SK-MEL-5 (cell line): ENCODE measurements around the gene UPF1. TPM values are rescaled to one million over a fixed set of nuclear protein-coding genes. Genes with fewer than 3 reads are reported as not detected.
"Not testable (repeated sequence)": the region's sequence is repeated elsewhere in the genome, so short reads cannot be mapped to it uniquely, and the experiment has no call there.

ENCODE experiments used
- DNase-seq: peaks from one replicate; pipeline ENCODE4 v3.0.0-alpha.2; 2016; ENCODE audit warnings: low read depth, low spot score
- in situ Hi-C: cut with HindIII; loops from 2 replicates; pipeline ENCODE4 v1.10.0; 2016; ENCODE audit warnings: low sequenced_read_pairs, high pct_unique_total_duplicates, low pct_unique_long_range_greater_than_20kb
- total RNA-seq: library from RNA; depleted of rRNA; stranded (reverse); fragments of >200 nt; shearing (Covaris generic); gene quantifications from 2 replicates; pipeline ENCODE4 v1.2.3, GENCODE V29; 2014

UPF1 gene
- total RNA-seq, 1 experiment from 2014 or later = 22.4 TPM

DNA sequence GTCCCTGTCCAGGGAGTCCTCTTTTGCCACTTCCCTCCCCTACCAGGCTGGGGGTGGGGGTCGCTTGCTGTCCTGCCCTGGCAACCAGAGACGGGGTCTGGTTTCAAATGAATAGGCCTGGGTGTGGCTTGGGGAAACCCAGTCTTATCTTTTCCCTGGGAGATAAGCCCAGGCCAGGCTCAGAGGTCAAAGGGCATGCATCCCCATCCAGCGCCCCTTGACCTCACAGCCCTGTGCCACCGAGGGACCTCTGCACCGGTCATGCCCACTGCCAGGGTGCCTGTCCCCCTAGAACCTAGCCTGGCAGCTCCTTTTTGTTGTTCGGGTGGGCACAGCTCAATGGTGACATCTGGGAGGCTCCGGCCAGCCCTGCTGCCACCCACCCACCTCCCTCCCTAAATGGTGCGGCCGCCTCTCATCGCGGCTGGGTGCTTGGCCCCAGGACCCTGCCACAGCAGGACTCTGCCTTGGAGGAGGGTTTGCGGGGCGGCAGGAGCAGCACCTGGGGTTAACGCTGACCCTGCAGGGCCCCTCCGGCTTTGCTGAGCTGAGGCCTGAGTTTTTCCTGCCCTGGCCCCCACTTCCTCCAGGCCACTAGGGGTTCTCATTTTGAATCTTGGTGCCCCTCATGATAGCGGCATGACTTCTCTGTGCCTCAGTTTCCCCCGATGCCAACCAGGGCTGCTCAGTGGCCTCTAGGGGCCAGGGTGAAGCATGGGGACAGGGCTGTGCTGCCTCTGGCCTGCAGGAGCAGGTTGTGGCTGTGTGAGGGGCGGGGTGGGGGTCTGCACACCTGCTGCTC, 67.0 kb downstream of the UPF1 start:
- in situ Hi-C loops = no loop called here
- no peak for DNase-seq

DNA sequence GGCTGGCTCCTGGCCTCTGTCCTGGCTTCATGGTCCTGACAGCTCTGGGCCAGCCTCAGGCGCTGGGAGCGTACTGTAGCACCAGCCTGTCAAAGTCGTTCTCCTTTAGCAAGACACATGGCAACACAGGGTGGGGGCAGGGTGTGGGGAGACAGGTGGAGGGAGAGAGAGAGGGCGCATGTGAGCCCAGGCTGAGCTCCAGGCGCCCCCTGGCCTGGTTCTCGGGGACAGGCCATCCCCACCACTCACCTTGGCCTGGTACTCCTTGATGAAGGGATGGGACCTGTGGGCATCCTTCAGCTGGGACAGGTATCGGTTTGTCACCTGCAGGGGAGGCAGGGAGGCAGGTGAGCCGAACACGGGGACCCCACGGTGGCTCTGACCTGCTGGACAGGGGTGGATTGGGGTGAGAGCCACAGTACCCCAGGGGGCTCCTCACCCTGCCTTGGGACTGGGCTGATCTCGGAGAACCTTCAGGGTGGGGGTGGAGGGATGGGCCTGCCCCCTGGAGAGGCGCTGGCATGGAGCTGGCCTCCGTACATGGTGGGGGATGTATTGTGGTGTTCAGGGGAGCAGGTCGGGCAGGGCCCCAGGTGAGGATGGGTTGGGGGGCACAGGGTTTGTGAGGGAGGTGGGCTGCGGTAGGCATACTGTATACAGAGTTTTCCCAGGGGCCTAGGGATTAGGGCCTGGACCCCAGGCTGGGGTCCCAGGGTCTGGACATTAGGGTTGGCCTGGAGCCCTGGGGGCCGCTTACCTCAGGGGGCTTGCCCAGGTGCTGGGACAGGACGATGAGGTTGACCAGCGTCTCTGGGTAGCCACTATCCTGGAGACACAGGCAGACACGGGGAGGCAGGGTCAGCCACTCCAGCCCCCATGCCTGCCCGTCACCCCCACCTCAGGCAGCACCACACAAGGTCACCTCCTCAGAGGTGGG, 68.1 kb downstream of the UPF1 start:
- no peak for DNase-seq
- in situ Hi-C loops = no loop called here

DNA sequence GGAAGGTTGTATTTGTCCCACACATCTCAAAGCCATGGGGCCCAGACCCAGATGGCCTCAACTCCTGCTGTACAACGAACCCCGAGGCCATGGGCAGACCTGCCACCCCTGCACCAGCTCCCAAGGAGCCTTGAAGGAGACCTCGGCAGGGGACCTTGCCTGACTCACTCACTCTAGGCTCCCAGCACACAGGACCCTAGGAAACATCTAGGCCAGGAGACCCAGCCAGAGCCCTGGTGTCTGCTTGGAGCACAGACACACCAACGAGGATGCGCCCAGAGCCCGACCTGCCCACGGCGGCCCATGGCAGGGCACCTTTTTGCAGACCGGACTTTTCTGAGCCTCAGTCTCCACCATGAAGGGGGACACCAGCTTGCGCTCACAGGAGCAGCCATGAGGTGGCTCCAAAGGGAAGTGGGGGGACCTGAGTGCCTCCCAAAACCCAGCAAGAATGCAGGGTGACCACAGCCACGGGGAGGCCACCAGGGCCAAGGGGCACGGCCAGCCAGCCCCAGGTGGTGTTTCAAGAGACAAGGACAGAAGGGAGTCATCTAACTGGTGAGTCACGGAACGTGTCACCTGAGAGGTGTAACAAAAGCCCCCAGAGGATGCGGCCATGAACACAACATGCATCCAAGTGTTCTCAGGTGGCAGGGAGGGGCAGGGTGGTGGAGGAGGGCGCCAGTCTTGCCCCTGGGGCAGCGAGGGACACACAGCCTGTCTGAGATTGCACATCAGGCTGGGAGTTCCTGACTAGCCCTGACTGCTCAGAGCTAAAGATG, 69.1 kb downstream of the UPF1 start:
- in situ Hi-C loops = no loop called here
- no peak for DNase-seq

DNA sequence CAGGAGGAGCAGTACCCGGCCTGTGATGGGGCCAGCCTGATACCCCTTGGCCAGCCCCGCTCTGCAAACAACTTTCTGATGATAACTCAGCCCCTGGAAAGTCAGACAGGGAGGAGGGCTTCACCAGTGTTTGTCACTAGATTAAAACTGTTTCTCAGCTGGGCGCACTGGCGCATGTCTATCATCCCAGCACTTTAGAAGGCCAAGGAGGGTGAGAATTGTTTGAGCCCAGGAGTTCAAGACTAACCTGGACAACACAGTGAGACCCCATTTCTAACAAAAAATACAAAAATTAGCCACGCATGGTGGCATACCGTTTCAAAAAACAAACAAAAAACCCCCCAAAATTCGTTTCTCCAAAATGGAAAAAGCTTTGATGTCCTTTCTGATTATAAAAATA, 69.7 kb downstream of the UPF1 start:
- no peak for DNase-seq
- in situ Hi-C loops = no loop called here

DNA sequence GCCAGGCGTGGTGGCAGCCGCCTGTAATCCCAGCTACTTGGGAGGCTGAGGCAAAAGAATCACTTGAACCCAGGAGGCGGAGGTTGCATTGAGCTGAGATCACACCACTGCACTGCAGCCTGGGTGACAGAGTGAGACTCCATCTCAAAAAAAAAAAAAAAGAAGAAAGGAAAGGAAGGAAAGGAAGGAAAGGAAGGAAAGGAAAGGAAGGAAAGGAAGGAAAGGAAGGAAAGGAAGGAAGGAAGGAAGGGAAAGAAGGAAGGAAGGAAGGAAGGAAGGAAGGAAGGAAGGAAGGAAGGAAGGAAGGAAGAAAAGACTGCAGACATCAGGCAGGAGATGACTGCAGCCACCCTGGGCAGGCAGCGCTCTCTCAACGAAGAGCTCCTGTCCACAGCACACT, 70.8 kb downstream of the UPF1 start:
- in situ Hi-C loops, DNase-seq: not testable (repeated sequence)

DNA sequence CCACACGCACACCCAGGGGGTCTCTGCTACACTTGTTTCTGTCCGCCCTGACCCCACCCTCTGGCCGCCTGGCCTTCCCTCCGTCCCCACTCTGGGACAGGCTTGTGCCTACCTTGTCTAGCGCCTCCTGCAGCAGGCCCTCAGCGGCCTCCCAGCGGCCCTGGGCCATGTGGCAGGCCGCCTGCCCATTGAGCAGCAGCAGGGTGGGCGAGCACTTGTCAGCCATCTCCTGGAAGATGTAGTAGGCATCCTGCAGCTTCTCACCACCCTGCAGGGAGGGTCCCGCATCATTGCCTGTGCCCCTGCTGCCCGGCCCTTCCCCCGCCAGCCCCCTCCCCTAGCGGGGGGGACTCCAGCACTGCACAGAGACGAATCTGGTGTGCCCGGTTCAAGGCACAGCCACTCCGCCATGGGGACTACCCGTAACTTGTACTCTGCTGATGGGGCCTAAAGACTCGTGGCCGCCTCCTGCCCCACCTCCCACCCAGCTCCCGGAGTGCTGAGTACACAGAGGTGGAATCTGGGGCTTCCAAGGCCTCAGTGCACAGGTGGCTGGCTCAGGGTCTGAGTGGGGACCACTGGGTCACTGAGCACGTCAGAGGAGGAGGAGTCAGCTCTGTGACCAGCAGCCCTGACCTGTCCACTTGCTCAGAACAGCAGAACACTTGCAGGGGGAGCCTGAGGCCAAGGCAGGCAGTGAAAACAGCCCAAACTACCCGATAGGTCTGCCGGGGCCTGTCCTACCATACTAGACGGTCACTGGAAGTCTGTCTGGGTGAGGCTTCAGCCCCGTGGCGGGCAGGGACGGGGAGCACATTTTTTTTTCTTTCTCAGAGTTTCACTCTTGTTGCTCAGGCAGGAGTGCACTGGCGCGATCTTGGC, 71.6 kb downstream of the UPF1 start:
- no peak for DNase-seq
- in situ Hi-C loops = no loop called here

DNA sequence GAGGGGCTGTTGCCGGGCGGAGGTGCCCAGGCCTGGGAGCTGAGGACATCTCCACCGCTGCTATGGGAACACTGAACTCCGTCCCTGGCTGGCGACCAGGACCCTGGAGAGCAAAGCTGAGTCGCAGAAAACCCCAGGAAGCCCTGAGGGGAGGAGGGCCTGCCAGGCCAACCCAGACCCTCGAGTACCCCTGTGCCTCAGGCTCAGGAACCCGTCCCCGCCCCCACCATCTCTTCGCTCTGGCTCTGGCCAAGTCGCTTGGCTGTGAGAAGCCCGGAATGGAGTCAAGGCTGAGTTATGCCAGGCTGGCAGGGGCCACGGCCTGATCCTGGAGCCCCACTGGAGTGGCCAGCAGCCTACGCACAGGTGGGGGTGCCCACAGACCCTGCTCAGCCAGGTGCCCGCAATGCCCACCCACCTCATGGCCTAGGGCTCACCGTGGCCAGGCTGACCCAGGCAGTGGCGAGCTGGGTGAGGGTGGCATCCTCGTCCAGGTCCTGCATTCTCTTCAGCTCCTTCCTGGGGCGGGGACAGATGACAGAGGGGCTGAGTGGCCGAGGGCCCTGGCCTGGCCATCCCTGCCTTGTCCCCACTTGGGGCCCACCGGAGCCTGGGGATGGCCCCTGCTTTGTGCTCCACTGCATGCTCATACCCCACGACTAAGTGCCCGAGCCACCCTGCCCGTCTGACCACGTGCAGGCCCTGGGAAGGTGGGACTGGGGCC, 72.7 kb downstream of the UPF1 start:
- no peak for DNase-seq
- in situ Hi-C loops = no loop called here

DNA sequence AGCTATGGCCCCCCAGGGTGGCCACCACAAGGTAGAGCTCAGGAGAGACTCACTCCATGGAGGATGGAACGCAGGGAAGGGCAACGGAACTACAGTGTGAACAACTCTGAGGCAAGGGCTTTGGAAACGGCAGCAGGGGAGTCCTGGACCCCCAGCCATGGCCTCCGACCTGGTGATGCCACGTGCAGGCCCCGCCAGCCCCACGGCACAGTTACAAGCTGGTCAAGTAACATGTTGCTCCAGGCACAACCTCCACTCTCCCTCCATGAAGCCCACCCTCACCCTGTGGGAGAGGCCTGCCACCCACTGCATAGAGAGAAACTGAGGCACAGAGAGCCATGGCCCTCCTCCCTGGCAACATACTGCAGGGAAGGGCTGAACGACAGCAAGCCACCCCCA, 73.3 kb downstream of the UPF1 start:
- no peak for DNase-seq
- in situ Hi-C loops = no loop called here

DNA sequence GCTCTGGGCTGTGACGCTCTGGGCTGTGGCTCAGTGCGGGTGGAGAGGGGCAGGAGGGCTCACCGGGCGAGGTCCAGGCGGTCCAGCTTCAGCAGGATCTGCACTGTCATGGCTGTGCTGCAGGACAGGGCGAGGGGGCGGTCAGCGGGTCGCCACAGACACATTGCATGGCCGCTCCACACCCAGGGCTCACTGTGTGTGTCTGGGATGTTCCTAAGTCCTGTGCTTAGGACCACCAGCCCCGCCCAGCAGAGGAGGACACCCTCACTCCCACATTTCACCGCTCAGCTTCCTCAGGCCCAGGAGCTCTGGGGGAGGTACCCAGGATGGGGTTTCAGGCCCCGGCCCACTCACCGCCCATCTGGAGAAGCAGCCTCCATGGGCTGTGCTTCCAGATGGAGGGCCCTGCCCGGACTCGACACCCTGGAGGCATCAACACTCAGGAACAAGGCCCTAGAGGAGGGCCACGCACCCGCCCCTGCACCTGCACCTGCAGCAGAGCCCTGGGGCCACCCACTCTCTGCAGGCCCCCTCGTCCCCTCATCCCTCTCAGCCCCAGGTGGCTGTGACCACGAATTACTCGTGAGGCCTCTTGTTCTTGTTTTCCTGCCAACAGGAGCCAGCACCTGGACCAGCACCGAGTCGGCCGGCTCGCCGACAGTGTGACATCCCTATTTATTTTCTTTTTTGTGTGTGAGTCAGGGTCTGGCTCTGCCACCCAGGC, 73.9 kb downstream of the UPF1 start:
- DNase-seq = no peak
- in situ Hi-C loops = no loop called here

DNA sequence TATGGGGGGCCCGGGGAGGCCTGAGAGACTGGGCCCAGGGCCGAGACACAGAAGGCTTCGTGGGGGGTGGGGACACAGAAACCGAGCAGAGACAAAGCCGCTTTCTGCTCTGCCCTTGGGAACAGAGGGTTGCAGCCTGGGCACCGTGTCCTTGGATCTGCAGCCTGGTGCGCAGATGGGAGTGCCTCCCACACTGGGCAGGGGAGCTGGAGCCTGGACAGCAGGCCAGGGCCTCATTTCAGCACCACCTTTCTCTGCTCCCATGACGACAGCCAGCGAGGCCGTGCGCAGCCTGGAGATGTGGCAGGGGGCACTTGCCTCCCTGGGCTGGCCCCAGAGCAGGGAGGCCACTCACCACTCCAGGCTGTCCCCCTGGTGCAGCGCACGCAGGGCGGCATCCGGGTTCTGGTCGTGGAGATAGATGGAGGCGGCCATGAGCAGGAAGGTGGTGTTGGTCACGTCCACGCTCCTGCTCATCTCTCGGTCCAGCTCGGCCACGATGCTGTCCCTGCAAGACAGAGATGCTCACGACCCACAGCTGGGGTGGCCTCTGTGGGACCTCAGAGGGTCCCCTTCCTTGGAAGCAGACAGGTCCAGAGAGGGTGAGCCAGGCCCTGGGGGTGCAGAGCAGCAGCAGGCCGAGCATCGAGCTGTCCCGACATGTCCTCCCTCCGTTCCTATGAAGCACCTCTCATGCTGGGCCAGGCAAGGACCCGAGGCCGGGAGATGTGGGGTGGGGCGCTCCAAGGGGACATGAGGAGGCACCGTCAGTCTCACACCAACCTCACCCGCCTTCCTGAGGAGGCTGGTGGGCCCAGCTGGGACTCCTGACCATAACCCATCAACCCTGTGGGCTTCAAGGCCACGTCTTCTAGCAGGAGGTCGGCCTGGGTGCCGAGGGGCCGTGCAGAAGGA, 75.1 kb downstream of the UPF1 start:
- no peak for DNase-seq
- in situ Hi-C loops = no loop called here

DNA sequence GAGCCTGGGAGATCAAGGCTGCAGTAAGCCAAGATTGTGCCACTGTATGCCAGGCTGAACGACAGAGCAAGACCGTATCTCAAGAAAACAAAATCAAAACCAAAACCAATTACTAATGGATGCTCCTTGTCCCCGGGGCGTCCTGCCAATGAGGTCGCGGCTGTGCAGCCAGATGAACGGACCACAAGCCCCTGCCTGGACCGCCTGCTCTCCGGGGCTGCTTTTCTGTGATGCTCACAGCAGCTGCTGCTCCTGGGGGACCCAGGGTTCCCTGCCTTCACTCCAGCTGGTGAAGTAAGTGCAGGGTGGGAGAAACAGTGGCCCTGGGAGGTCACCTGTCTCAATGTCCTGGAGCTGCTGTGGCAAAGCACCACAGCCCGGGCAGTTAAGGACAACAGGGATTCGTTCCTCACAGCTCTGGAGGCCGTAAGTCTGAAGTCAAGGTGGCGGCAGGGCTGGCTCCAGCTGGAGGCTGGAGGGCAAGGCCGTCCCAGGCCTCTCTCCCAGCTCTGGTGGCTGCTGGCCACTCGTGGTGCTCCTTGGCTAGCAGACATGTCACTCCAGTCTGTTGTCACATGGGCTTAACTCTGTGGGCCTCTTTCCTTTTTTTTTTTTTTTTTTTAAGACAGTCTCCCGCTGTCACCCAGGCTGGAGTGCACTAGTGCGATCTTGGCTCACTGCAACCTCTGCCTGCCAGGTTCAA, 77.3 kb downstream of the UPF1 start:
- no peak for DNase-seq
- in situ Hi-C loops = no loop called here

DNA sequence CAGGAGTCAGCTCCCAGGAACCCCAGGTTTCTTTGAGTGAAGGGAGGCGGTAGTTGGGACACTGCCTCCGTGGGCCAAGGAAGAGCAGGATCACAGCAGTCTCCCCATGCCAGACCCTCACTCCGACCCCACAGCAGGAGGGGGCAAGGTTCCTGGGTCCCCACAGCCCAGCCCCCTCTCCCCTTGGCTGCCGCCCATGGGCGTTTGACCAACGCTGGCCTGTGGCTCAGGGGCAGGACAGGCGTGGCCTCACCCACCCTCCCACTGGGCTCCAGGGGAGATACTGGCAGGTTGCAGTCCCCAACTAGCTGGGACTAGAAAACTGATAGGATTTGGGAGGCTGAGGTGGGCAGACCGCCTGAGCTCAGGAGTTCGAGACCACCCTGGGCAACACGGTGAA, 78.3 kb downstream of the UPF1 start:
- DNase-seq = no peak
- in situ Hi-C loops = no loop called here

DNA sequence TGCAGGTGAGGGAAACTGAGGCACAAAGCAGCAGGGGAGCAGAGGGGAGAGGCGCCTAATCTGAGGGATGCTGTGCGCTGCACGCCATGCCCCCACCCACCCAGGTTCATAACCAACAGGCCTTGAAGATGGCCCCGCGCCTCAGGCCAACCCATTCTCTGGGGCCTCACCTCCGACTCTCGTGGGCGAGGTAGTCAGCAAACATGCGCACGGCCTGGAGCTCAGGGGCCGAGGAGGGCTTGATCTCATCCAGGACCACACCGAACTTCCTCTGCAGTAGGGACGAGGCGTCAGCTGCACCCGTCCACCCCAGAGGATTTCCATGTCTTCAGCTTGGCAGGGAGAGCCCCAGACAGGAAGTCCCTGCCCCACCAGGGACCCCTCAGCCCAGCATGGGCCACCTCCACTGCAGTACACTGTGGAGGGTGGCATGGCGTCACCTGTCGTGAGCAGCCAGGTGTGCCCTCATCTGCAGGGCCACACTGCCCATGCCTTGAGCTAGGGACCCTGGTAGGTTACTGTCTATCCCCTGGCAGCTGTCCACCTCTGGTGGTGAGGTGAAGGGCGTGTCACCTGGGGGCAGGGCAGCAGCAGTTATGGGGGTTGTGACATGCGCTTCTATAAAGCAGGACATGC, 79.2 kb downstream of the UPF1 start:
- in situ Hi-C loops = no loop called here
- DNase-seq = no peak

DNA sequence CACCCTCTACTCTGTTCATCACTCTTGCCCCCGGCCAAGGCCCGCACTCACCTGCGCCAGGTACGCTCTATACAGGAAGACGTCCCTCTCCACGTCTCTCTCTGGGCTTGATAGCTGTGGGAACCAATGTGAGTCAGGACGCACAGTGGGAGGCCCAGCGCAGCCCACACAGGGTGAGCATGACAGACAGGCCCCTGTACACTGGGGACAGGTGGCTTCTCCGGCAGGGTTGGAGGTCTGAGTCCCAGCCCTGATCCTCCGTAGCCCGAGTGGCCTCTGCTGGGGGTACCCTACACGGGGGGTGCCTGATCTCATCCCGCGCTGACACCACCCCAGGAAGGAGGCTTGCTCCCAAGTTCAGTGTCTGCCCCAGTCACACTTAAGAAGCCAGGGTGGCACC, 81.2 kb downstream of the UPF1 start:
- in situ Hi-C loops = no loop called here

More for the DNA sequence above, 81.2 kb downstream of the UPF1 start:
- no peak for DNase-seq
